ENCODE results near the gene HMGN3.

Gene HMGN3

GRCh38 chr6:79223611-79224404 lies 10.7 kb downstream of the HMGN3 start:
- DNase-seq (ENCODE audit: low read depth), result no peak
- no peak for TF ChIP-seq POLR2A (IDR thresholded peaks at IDR 0.05; ENCODE audit: extremely low read depth, insufficient read length)
- no peak for TF ChIP-seq MYC (IDR thresholded peaks at IDR 0.05; ENCODE audit: low read depth, low read length)
- no peak for TF ChIP-seq MAX (IDR thresholded peaks at IDR 0.05; ENCODE audit: low read depth, low read length)
- TF ChIP-seq CTCF (IDR thresholded peaks at IDR 0.05; ENCODE audit: low read depth, low read length), result no peak
- no peak overlapping the region for H3K4me3 ChIP-seq (ENCODE audit: low read depth, low read length)

- H3K4me3 ChIP-seq (ENCODE audit: low read depth, low read length), result no peak overlapping the region
- no peak for DNase-seq (ENCODE audit: low read depth)
- TF ChIP-seq MAX (IDR thresholded peaks at IDR 0.05; ENCODE audit: low read depth, low read length), result no peak
- TF ChIP-seq MYC (IDR thresholded peaks at IDR 0.05; ENCODE audit: low read depth, low read length), result no peak
- no peak for TF ChIP-seq CTCF (IDR thresholded peaks at IDR 0.05; ENCODE audit: low read depth, low read length)
- TF ChIP-seq POLR2A (IDR thresholded peaks at IDR 0.05; ENCODE audit: extremely low read depth, insufficient read length), result no peak
Observed at GRCh38 chr6:79215213-79215824, 19.2 kb downstream of the HMGN3 start.

- TF ChIP-seq MYC (IDR thresholded peaks at IDR 0.05; ENCODE audit: low read depth, low read length) (no peak), POLR2A (IDR thresholded peaks at IDR 0.05; ENCODE audit: extremely low read depth, insufficient read length) (no peak), MAX (IDR thresholded peaks at IDR 0.05; ENCODE audit: low read depth, low read length) (no peak), CTCF (IDR thresholded peaks at IDR 0.05; ENCODE audit: low read depth, low read length) (no peak)
- no peak overlapping the region for H3K4me3 ChIP-seq (ENCODE audit: low read depth, low read length)
- no peak for DNase-seq (ENCODE audit: low read depth)
Observed at GRCh38 chr6:79212859-79213258, 21.6 kb downstream of the HMGN3 start.

GRCh38 chr6:79208816-79209215 lies 25.7 kb downstream of the HMGN3 start:
- no peak for DNase-seq (ENCODE audit: low read depth)
- H3K4me3 ChIP-seq (ENCODE audit: low read depth, low read length), result no peak overlapping the region
- TF ChIP-seq MYC (IDR thresholded peaks at IDR 0.05; ENCODE audit: low read depth, low read length) (no peak), MAX (IDR thresholded peaks at IDR 0.05; ENCODE audit: low read depth, low read length) (no peak), POLR2A (IDR thresholded peaks at IDR 0.05; ENCODE audit: extremely low read depth, insufficient read length) (no peak)

GRCh38 chr6:79203753-79204253 lies 30.7 kb downstream of the HMGN3 start:
- no peak for DNase-seq (ENCODE audit: low read depth)
- no peak overlapping the region for H3K4me3 ChIP-seq (ENCODE audit: low read depth, low read length)
- TF ChIP-seq CTCF (IDR thresholded peaks at IDR 0.05; ENCODE audit: low read depth, low read length) (no peak), POLR2A (IDR thresholded peaks at IDR 0.05; ENCODE audit: extremely low read depth, insufficient read length) (no peak), MAX (IDR thresholded peaks at IDR 0.05; ENCODE audit: low read depth, low read length) (no peak), MYC (IDR thresholded peaks at IDR 0.05; ENCODE audit: low read depth, low read length) (no peak)

- no peak for TF ChIP-seq CTCF (IDR thresholded peaks at IDR 0.05; ENCODE audit: low read depth, low read length)
- no peak for TF ChIP-seq POLR2A (IDR thresholded peaks at IDR 0.05; ENCODE audit: extremely low read depth, insufficient read length)
- TF ChIP-seq MAX (IDR thresholded peaks at IDR 0.05; ENCODE audit: low read depth, low read length), result no peak
- TF ChIP-seq MYC (IDR thresholded peaks at IDR 0.05; ENCODE audit: low read depth, low read length), result no peak
- no peak overlapping the region for H3K4me3 ChIP-seq (ENCODE audit: low read depth, low read length)
- DNase-seq (ENCODE audit: low read depth), result no peak
Observed at GRCh38 chr6:79202556-79202955, 31.9 kb downstream of the HMGN3 start.

All from NB4 (cell line).